ENCODE measurements around the gene ACACB.

The ACACB gene

GRCh38 chr12:109275173-109275572 lies 158.8 kb downstream of the ACACB start:
- Histone ChIP-seq H3K4me3 (IDR thresholded peaks at IDR 0.05; ENCODE audit: insufficient read depth, low read depth, low read length) (no peak overlapping the region), H3K79me2 (ENCODE audit: insufficient read depth, low read depth) (no peaks in the 10 kb centered on the region), H4K20me1 (ENCODE audit: insufficient read depth) (no peaks in the 10 kb centered on the region), H2AFZ (ENCODE audit: low read depth) (no peak overlapping the region), H3K4me1 (ENCODE audit: low read depth, poor library complexity, severe bottlenecking) (no peaks in the 10 kb centered on the region), H3K9ac (no peak overlapping the region), H3K27me3 (ENCODE audit: insufficient read depth, low read depth) (no peaks in the 10 kb centered on the region), H3K36me3 (ENCODE audit: insufficient read depth) (no peaks in the 10 kb centered on the region), H3K27ac (no peak overlapping the region), H3K4me2 (no peak overlapping the region)
- no peak for TF ChIP-seq CTCF (conservative IDR thresholded peaks at IDR 0.05; ENCODE audit: low read depth, low read length)

DNA sequence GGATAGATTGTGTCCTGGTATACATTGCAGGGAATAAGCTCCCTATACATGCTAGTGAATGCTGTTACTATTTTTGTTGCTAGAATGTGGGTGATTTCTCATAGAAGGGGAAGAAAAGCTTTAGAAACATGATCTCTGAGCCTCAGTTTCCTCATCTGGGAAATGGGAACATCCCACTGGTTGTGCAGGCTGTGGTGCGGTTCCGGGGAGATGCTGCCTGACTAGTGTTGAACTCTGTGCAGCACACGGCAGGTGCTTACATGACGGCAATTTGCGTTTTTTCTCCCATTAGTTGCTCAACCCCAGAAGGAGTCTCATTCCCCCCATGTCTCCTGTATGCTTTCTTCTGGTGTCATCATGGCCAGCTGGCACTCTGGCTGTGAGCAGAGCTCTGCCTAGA lies 159.8 kb downstream of the ACACB start:
- H2AFZ ChIP-seq (ENCODE audit: low read depth): no peak overlapping the region
- H3K79me2 ChIP-seq (ENCODE audit: insufficient read depth, low read depth): no peaks in the 10 kb centered on the region
- no peak overlapping the region for H3K4me2 ChIP-seq
- no peaks in the 10 kb centered on the region for H3K36me3 ChIP-seq (ENCODE audit: insufficient read depth)
- no peaks in the 10 kb centered on the region for H4K20me1 ChIP-seq (ENCODE audit: insufficient read depth)
- H3K27me3 ChIP-seq (ENCODE audit: insufficient read depth, low read depth): no peaks in the 10 kb centered on the region
- H3K27ac ChIP-seq: no peak overlapping the region
- H3K9ac ChIP-seq: no peak overlapping the region
- no peak for TF ChIP-seq CTCF (conservative IDR thresholded peaks at IDR 0.05; ENCODE audit: low read depth, low read length)
- no peak overlapping the region for H3K4me3 ChIP-seq (IDR thresholded peaks at IDR 0.05; ENCODE audit: insufficient read depth, low read depth, low read length)
- no peaks in the 10 kb centered on the region for H3K4me1 ChIP-seq (ENCODE audit: low read depth, poor library complexity, severe bottlenecking)

GRCh38 chr12:109277255-109277898 lies 161.0 kb downstream of the ACACB start:
- Histone ChIP-seq H3K27me3 (ENCODE audit: insufficient read depth, low read depth) (no peaks in the 10 kb centered on the region), H3K79me2 (ENCODE audit: insufficient read depth, low read depth) (no peaks in the 10 kb centered on the region), H3K4me3 (IDR thresholded peaks at IDR 0.05; ENCODE audit: insufficient read depth, low read depth, low read length) (no peak overlapping the region), H3K4me2 (no peak overlapping the region), H3K27ac (no peak overlapping the region), H4K20me1 (ENCODE audit: insufficient read depth) (no peaks in the 10 kb centered on the region), H3K4me1 (ENCODE audit: low read depth, poor library complexity, severe bottlenecking) (no peaks in the 10 kb centered on the region), H2AFZ (ENCODE audit: low read depth) (no peak overlapping the region), H3K9ac (no peak overlapping the region), H3K36me3 (ENCODE audit: insufficient read depth) (no peaks in the 10 kb centered on the region)
- no peak for TF ChIP-seq CTCF (conservative IDR thresholded peaks at IDR 0.05; ENCODE audit: low read depth, low read length)

DNA sequence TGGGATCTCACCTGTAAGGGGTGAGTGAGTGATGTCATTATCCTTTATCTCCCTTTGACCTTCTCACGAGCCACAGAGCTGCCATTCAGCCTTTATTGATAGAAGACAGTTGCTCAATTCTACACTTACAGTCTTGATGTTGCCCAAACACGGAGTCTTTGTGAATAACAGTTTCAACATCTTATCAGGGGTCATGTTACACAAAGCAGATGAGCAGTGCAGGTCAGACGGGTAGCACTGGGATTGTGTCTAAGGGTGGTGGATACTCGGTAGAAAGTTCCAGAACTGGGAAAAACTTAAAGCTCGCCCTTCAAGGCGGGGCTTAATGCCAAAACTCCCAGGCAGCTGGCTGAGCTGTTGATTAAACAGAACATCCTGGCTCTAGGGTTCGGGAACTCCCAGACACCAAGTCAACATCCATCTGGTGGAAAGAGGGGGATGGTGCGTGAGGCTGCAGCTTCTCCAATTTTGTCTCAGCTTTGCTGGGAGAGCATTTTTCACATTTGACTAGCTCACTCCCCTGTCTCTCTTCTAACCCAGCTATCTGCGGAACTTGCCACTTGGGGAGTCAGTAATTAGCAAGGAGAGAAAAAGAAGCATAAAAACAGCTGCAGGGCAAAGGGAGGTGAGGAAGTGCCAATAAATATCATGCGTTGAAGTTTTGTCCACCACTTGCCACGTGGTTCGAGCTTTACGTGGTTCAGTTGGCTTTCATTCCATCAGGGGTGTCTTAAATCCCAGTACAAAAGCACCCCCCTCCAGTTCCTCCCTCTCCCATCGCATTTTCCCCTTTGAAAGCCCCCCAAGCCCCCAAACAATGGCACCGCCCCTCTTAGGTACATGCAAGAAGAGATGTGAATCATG lies 161.7 kb downstream of the ACACB start:
- TF ChIP-seq CTCF (conservative IDR thresholded peaks at IDR 0.05; ENCODE audit: low read depth, low read length): no peak
- Histone ChIP-seq H3K4me1 (ENCODE audit: low read depth, poor library complexity, severe bottlenecking) (no peaks in the 10 kb centered on the region), H3K4me2 (no peak overlapping the region), H3K36me3 (ENCODE audit: insufficient read depth) (no peaks in the 10 kb centered on the region), H3K27me3 (ENCODE audit: insufficient read depth, low read depth) (no peaks in the 10 kb centered on the region), H3K79me2 (ENCODE audit: insufficient read depth, low read depth) (no peaks in the 10 kb centered on the region), H4K20me1 (ENCODE audit: insufficient read depth) (no peaks in the 10 kb centered on the region), H3K4me3 (IDR thresholded peaks at IDR 0.05; ENCODE audit: insufficient read depth, low read depth, low read length) (no peak overlapping the region), H2AFZ (ENCODE audit: low read depth) (no peak overlapping the region), H3K9ac (no peak overlapping the region), H3K27ac (no peak overlapping the region)

All from KMS-11 (cell line).